ENCODE measurements around the gene PCLAF.
A peak's percentile ranks its signal among the peaks of the same experiment; 100 is the strongest.
"Not testable (repeated sequence)": the region's sequence is repeated elsewhere in the genome, so short reads cannot be mapped to it uniquely, and the experiment has no call there.

The PCLAF gene

DNA sequence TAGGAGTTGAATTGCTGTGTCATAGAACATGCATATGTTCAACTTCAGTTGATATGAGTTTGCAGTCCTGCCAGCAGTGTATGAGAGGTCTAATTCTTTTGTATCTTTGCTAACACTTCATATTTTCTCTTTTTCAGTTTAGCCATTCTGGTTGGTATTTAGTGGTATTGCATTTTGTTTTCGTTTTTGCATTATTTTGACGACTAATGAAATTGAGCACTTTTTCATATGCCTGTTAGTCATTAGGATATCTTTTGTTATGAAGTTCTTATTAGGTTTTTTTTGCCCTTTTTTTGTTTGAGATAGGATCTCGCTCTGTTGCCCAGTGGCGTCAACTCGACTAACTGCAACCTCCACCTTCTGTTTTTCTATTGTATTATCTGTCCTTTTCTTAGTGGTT lies 15.5 kb upstream of the PCLAF start:
- Histone ChIP-seq H3K79me2 (ENCODE audit: control insufficient read depth, insufficient read depth, low read length, unreplicated experiment) (peaks cover 2% of the 10 kb centered on the region), H3K36me3 (ENCODE audit: insufficient read depth, low read length) (peaks cover 21% of the 10 kb centered on the region), H3K27me3 (ENCODE audit: insufficient read depth, low read length) (no peaks in the 10 kb centered on the region)

DNA sequence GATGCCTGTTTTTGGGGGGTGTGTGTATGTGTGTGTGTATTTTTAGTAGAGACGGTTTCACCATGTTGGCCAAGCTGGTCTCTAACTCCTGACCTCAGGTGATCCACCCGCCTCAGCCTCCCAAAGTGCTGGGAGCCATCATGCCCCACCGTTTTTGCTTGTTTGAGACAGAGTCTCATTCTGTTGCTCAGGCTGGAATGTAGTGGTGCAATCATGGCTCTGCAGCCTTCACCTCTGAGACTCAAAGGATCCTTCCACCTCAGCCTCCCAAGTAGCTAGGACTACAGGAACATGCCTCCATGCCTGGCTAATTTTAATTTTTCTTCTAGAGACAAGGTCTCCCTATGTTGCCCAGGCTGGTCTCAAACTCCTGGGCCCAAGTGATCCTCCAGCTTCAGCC lies 11.2 kb upstream of the PCLAF start:
- H3K36me3 ChIP-seq (ENCODE audit: insufficient read depth, low read length); H3K4me1 ChIP-seq (ENCODE audit: control insufficient read depth, insufficient read depth, low read length, unreplicated experiment); H3K4me3 ChIP-seq (ENCODE audit: low read depth, low read length); H2AFZ ChIP-seq (ENCODE audit: low read length, unreplicated experiment); H3K27me3 ChIP-seq (ENCODE audit: insufficient read depth, low read length); H3K27ac ChIP-seq (ENCODE audit: low read depth, low read length): not testable (repeated sequence)
- peaks cover 28% of the 10 kb centered on the region for H3K79me2 ChIP-seq (ENCODE audit: control insufficient read depth, insufficient read depth, low read length, unreplicated experiment)

More for the DNA sequence above, 15.5 kb upstream of the PCLAF start:
- Histone ChIP-seq H3K4me1 (ENCODE audit: control insufficient read depth, insufficient read depth, low read length, unreplicated experiment) (peaks cover 6% of the 10 kb centered on the region), H3K27ac (ENCODE audit: low read depth, low read length) (no peak overlapping the region), H2AFZ (ENCODE audit: low read length, unreplicated experiment) (no peak overlapping the region), H3K4me3 (ENCODE audit: low read depth, low read length) (no peak overlapping the region)

- Histone ChIP-seq H3K79me2 (ENCODE audit: control insufficient read depth, insufficient read depth, low read length, unreplicated experiment) (peaks cover 30% of the 10 kb centered on the region), H3K27me3 (ENCODE audit: insufficient read depth, low read length) (no peaks in the 10 kb centered on the region), H3K36me3 (ENCODE audit: insufficient read depth, low read length) (no peaks in the 10 kb centered on the region), H2AFZ (ENCODE audit: low read length, unreplicated experiment) (no peak overlapping the region), H3K27ac (ENCODE audit: low read depth, low read length) (no peak overlapping the region), H3K4me3 (ENCODE audit: low read depth, low read length) (peak overlapping the region; percentile 89), H3K4me1 (ENCODE audit: control insufficient read depth, insufficient read depth, low read length, unreplicated experiment) (no peaks in the 10 kb centered on the region)
Observed at GRCh38 chr15:64389036-64389435, 7.8 kb upstream of the PCLAF start.

DNA sequence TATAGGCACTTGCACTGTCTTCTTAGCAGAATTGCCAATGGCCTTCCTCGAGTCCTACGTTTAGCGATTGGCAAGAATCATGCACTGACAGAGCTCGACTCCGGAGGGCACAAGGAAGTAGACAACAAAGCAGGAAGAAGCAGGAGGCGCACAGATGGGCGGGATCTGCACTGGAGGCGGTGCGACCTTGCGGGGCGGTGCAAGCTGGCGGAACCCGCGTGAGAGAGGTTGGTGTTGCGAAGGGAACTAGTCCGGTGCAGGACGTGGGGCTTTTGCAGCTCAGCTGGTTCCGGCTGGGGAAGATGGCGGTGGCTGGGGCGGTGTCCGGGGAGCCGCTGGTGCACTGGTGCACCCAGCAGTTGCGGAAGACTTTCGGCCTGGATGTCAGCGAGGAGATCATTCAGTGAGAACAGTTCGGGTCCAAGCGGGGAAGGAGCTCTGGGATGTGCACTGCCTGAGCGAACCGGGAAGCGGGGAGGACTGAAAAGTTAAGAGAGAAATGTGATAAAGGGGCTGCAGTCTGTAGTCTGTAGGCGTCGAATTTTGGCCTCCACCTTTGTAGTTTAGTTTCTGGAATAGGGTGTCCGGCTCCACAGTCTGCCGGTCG lies 6.4 kb upstream of the PCLAF start, which contains the start of gene TRIP4:
Gene TRIP4, plus strand, starts transcription at position 275 of the 607 bp plus-strand sequence. Its CDS starts 28 bp downstream, at position 303.
- Histone ChIP-seq H3K4me1 (ENCODE audit: control insufficient read depth, insufficient read depth, low read length, unreplicated experiment) (no peaks in the 10 kb centered on the region), H2AFZ (ENCODE audit: low read length, unreplicated experiment) (peak within 1 kb of the TSS; percentile 80), H3K27ac (ENCODE audit: low read depth, low read length) (peak within 1 kb of the TSS; percentile 37), H3K27me3 (ENCODE audit: insufficient read depth, low read length) (no peaks in the 10 kb centered on the region), H3K79me2 (ENCODE audit: control insufficient read depth, insufficient read depth, low read length, unreplicated experiment) (peaks cover 30% of the 10 kb centered on the region), H3K4me3 (ENCODE audit: low read depth, low read length) (peak within 1 kb of the TSS; percentile 89), H3K36me3 (ENCODE audit: insufficient read depth, low read length) (no peaks in the 10 kb centered on the region)

DNA sequence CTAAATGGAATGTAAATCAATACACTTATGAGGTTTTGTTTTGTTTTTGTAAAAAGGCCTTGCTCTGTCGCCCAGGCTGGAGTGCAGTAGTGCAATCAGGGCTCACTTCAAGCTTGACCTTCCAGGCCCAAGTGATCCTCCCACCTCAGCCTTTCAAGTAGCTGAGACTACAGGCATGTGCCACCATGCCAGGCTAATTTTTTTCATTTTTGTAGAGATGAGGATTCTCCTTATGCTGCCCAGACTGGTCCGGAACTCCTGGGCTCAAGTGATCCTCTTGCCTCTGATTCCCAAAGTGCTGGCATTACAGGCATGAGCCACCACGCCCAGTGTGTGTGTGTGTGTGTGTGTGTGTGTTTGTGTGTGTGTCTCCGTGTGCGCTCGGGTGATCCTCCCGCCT lies 5.0 kb upstream of the PCLAF start:
- Histone ChIP-seq H3K79me2 (ENCODE audit: control insufficient read depth, insufficient read depth, low read length, unreplicated experiment) (peaks cover 27% of the 10 kb centered on the region), H3K4me3 (ENCODE audit: low read depth, low read length) (no peak overlapping the region), H3K27me3 (ENCODE audit: insufficient read depth, low read length) (no peaks in the 10 kb centered on the region), H3K36me3 (ENCODE audit: insufficient read depth, low read length) (no peaks in the 10 kb centered on the region), H3K27ac (ENCODE audit: low read depth, low read length) (no peak overlapping the region), H3K4me1 (ENCODE audit: control insufficient read depth, insufficient read depth, low read length, unreplicated experiment) (no peaks in the 10 kb centered on the region), H2AFZ (ENCODE audit: low read length, unreplicated experiment) (no peak overlapping the region)

GRCh38 chr15:64383760-64384159 lies 2.5 kb upstream of the PCLAF start:
- no peak overlapping the region for H3K27ac ChIP-seq (ENCODE audit: low read depth, low read length)

GRCh38 chr15:64380130-64380870 lies 941 bp downstream of the PCLAF start:
- peaks cover 17% of the 10 kb centered on the region for H3K79me2 ChIP-seq (ENCODE audit: control insufficient read depth, insufficient read depth, low read length, unreplicated experiment)
- not testable (repeated sequence) for H3K27me3 ChIP-seq (ENCODE audit: insufficient read depth, low read length); H3K27ac ChIP-seq (ENCODE audit: low read depth, low read length); H3K36me3 ChIP-seq (ENCODE audit: insufficient read depth, low read length); H2AFZ ChIP-seq (ENCODE audit: low read length, unreplicated experiment)
- H3K4me1 ChIP-seq (ENCODE audit: control insufficient read depth, insufficient read depth, low read length, unreplicated experiment), result peaks cover 11% of the 10 kb centered on the region
- H3K4me3 ChIP-seq (ENCODE audit: low read depth, low read length), result peak overlapping the region; percentile 85

More at GRCh38 chr15:64383760-64384159, 2.5 kb upstream of the PCLAF start:
- Histone ChIP-seq H3K4me3 (ENCODE audit: low read depth, low read length) (no peak overlapping the region), H3K4me1 (ENCODE audit: control insufficient read depth, insufficient read depth, low read length, unreplicated experiment) (peaks cover 5% of the 10 kb centered on the region), H2AFZ (ENCODE audit: low read length, unreplicated experiment) (no peak overlapping the region), H3K27me3 (ENCODE audit: insufficient read depth, low read length) (no peaks in the 10 kb centered on the region), H3K36me3 (ENCODE audit: insufficient read depth, low read length) (no peaks in the 10 kb centered on the region), H3K79me2 (ENCODE audit: control insufficient read depth, insufficient read depth, low read length, unreplicated experiment) (peaks cover 27% of the 10 kb centered on the region)

DNA sequence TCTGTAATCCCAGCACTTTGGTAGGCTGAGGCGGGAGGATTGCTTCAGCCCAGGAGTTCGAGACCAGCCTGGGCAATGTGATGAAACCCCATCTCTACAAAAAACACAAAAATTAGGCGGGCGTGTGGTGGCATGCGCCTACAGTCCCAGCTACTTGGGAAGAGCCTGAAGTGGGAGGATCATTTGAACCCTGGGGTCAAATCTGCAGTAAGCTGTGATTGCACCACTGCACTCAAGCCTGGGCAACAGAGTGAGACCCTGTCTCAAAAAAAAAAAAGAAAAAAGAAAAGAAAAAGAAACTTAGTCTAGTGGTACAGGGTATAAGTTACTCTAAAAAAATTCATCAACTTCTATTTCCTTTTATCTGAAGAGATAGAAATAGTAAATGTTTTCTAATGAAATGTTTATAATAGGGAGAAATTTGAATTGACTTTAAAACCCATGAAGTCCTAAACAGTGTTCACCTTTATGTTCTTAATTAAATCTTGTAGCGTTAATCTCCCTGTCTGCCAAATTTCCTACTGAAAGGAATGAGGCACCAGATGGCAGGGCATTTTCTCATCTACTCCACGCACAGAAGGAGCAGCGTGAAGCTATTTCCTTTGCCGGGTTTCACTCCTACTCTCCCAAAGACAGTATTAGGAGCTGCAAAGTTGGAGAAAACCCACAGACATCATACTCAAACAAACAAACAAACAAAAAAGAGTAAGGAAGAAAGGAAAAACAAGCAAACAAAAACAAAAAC lies 1.9 kb downstream of the PCLAF start:
- H3K4me1 ChIP-seq (ENCODE audit: control insufficient read depth, insufficient read depth, low read length, unreplicated experiment), result peaks cover 11% of the 10 kb centered on the region
- H3K27me3 ChIP-seq (ENCODE audit: insufficient read depth, low read length), result no peaks in the 10 kb centered on the region
- peak overlapping the region; percentile 81 for H3K27ac ChIP-seq (ENCODE audit: low read depth, low read length)
- peak overlapping the region; percentile 85 for H3K4me3 ChIP-seq (ENCODE audit: low read depth, low read length)
- H2AFZ ChIP-seq (ENCODE audit: low read length, unreplicated experiment), result no peak overlapping the region
- peaks cover 17% of the 10 kb centered on the region for H3K79me2 ChIP-seq (ENCODE audit: control insufficient read depth, insufficient read depth, low read length, unreplicated experiment)
- no peaks in the 10 kb centered on the region for H3K36me3 ChIP-seq (ENCODE audit: insufficient read depth, low read length)

GRCh38 chr15:64373360-64373759 lies 7.9 kb downstream of the PCLAF start:
- H3K4me1 ChIP-seq (ENCODE audit: control insufficient read depth, insufficient read depth, low read length, unreplicated experiment), result peaks cover 5% of the 10 kb centered on the region
- no peak overlapping the region for H2AFZ ChIP-seq (ENCODE audit: low read length, unreplicated experiment)
- no peaks in the 10 kb centered on the region for H3K27me3 ChIP-seq (ENCODE audit: insufficient read depth, low read length)
- H3K79me2 ChIP-seq (ENCODE audit: control insufficient read depth, insufficient read depth, low read length, unreplicated experiment), result no peaks in the 10 kb centered on the region
- no peak overlapping the region for H3K27ac ChIP-seq (ENCODE audit: low read depth, low read length)
- H3K36me3 ChIP-seq (ENCODE audit: insufficient read depth, low read length), result 0 out of 2 replicates have a peak, but pooled peaks cover 5% of the 10 kb centered on the region
- no peak overlapping the region for H3K4me3 ChIP-seq (ENCODE audit: low read depth, low read length)

DNA sequence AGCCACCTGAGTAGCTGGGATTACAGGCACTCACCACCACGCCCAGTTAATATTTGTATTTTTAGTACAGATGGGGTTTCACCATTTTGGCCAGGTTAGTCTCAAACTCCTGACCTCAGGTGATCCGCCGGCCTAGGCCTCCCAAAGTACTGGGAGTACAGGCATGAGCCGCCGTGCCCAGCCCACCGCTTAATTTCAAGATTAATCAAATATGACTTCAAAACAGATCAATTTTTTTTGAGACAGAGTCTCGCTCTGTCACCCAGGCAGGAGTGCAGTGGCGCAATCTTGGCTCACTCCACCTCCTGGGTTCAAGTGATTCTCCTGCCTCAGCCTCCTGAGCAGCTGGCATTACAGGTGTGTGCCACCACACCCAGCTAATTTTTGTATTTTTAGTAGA lies 9.9 kb downstream of the PCLAF start:
- H3K27ac ChIP-seq (ENCODE audit: low read depth, low read length); H3K27me3 ChIP-seq (ENCODE audit: insufficient read depth, low read length); H2AFZ ChIP-seq (ENCODE audit: low read length, unreplicated experiment); H3K36me3 ChIP-seq (ENCODE audit: insufficient read depth, low read length); H3K4me1 ChIP-seq (ENCODE audit: control insufficient read depth, insufficient read depth, low read length, unreplicated experiment); H3K79me2 ChIP-seq (ENCODE audit: control insufficient read depth, insufficient read depth, low read length, unreplicated experiment); H3K4me3 ChIP-seq (ENCODE audit: low read depth, low read length): not testable (repeated sequence)
